ENCODE data around the gene LCORL.

DNA sequence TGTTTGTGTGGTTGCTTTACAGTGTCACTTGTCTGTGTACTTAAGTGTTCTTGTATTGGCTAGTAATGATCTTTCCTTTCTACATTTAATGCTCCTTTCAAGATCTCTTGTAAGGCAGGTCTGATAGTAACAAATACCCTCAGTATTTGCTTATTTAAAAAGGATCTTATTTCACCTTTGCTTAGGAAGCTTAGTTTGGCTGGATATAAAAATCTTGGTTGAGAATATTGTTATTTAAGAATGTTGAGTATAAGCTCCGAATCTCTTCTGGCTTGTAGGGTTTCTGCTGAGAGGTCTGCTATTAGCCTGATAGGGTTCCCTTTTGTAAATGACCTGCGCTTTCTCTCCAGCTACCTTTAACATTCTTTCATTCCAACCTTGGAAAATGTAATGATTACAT, 35.7 kb downstream of the LCORL start:
- TF ChIP-seq TAF1 (IDR thresholded peaks at IDR 0.05; ENCODE audit: low read depth, low read length): no peak
- TF ChIP-seq POLR2A (IDR thresholded peaks at IDR 0.05; ENCODE audit: low read depth, low read length): no peak
- no peak for TF ChIP-seq PAX5 (IDR thresholded peaks at IDR 0.05; ENCODE audit: insufficient read depth, low read length, severe bottlenecking)
- TF ChIP-seq POLR2AphosphoS5 (IDR thresholded peaks at IDR 0.05; ENCODE audit: low read depth, low read length): no peak
- TF ChIP-seq POU2F2 (IDR thresholded peaks at IDR 0.05; ENCODE audit: low read depth, low read length): no peak

Data from GM12891 (cell line).